HG03378 (cell line): Measurements from ENCODE around the gene ELF5.

Experiments
- ATAC-seq: cut with Tn5 transposase; IDR thresholded peaks from one replicate; pipeline ENCODE4 v1.9.1; 2021; ENCODE audit warnings: mild to moderate bottlenecking, moderate library complexity; ENCODE audit not compliant: unreplicated experiment

Gene ELF5

DNA sequence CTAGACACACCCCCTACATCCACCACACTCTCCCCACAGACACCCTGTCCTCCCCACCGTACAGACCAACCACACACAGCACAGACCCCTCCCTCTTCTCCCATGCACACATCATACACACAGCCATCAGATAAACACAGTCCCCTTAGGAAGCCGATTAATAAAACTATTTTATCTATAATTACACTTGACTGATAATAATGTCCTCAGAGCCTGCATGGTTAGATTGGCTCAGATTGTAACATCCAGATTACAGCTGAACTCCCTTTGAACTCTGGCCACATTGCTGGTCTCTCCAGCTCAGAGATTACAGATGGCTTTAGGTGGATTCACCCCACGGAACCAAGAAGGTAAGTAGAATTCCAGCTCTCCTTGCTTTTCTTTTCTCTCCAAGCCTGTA is 9.5 kb upstream of the ELF5 start:
- no peak for ATAC-seq

GRCh38 chr11:34522188-34522587 is 8.6 kb upstream of the ELF5 start:
- ATAC-seq = no peak

GRCh38 chr11:34521265-34521664 is 7.7 kb upstream of the ELF5 start:
- ATAC-seq = no peak

DNA sequence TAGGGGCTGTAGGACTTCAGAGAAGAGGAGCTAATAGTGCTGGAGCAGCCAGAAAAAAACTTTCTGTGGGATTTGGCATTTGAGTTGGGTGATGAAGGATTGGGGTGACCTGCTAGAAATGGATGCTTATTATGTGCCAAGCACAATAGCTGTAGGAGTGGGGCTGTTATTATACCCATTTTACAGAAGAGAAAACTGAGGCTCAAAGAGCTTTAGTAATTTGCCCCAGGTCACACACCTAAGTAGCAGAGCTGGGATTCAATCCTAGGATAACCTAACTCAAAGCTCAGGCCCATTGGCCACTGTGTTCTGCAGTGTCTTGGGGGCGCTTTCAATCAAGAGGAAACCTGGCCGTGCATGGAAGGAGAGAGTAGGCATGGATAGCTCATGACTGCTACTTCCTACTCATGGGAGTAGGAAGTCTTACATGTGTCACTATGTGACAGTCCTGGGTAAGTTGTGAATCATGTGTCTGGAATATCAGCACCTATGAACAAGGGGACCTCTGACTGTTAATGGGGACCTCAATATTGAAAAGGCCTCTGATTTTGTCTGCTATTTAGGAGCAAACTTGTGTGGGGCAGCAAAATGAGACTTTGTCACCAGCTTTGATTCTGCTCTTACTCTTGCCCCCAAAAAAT is 6.1 kb upstream of the ELF5 start:
- no peak for ATAC-seq

DNA sequence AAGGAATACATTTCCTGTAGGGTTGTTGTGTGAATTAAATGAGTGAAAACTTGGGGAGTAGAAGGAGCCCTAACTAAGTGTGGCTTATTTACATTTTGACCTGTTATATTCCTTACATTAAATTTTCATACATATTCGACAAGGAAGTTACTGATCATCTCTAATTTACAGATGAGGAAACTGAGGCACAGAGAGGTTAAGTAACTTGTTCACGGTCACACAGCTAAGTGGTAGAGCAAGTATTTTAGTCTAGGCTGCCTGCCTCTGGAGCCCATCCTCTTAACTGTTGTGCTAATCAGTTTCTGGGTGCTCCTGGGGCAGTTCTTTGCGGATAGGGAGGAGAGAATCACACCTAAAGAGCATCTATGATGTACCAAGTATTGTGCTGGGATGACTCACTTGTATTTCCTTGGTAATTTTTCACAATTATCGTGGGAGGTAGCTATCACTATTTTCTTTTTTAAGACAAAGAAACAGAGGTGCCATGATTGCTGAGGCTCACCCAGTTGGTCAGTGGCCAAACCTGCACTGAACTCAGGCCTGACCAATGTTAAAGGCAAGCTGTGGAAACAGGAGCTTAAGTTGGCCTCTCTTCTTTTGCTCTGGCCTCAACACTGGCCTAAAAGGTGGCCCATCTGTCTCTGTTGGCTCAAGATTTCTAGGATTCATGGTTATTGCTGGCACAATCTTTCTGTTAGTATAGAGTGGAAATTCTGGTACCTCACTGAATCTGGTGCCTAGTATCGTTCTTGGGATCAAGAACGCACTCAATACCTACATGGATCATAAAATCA is 2.9 kb upstream of the ELF5 start:
- ATAC-seq = no peak

- no peak for ATAC-seq
Observed at GRCh38 chr11:34514597-34514996, 1.0 kb upstream of the ELF5 start.

DNA sequence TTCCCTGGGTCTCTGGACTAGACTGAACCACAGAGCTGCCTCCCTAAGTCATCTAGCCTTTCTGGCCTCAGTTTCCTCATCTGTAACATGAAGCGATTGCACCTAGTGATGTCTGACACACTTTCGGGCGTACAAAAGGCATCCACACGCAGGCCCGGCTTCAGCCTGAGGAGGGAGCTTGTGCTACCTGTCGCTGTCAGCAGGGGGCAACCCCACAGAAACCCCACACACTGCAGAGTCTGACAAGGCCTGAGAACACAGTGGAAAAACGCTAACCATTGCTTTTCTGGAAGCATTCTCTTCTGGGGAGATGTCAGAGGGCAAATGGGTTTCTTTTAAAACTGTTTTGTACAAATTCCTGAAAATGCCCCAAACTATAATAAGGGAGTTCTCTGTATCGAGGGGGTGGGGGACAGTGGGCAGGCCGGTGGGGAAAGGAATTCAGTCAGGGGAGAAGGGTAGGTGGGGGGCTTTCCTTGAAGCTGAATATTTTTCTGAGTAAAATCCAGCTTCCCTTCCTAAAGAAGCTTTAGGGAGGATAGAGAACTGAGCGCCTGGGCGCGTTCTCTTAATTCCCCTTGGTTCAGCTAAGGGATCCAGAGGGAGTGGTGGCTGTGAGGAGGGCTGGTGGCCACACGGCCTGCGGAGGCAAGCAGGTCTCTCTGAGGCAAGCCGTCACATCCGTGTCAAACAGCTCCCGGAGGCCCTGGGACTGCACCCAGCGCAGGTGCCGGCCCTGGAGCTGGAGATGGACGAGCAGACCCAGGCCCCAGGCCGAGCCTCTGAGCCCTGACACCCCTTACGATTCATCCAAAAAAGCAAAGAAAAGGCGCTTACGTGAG is 533 bp downstream of the ELF5 start:
- ATAC-seq = peak; percentile 88

- no peak for ATAC-seq
Observed at GRCh38 chr11:34510673-34511072, 2.9 kb downstream of the ELF5 start.

GRCh38 chr11:34510218-34510617 is 3.4 kb downstream of the ELF5 start:
- ATAC-seq = no peak

- no peak for ATAC-seq
Observed at GRCh38 chr11:34509336-34509876, 4.2 kb downstream of the ELF5 start.

- ATAC-seq = no peak
Observed at GRCh38 chr11:34508524-34508923, 5.1 kb downstream of the ELF5 start.

GRCh38 chr11:34507610-34508009 is 6.0 kb downstream of the ELF5 start:
- no peak for ATAC-seq

DNA sequence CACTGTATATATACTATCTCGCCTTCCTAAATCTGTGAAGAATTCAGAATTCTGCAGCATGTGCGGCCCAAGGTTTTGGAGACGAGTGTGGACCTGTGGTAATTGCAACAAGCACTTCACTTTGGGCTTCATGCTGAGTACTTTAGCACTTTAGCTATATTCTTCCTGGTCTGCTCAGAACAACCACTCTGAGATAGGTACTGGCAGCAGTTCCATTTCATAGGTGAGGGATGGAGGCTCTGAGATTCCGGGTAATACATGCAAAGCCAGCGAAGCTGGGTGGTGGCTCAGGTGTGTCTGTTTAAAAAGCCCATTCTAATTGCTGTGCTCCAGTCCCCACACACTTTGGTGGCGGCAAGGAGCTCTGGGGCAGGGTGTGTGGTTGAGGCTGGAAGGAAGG is 6.4 kb downstream of the ELF5 start:
- ATAC-seq = no peak

DNA sequence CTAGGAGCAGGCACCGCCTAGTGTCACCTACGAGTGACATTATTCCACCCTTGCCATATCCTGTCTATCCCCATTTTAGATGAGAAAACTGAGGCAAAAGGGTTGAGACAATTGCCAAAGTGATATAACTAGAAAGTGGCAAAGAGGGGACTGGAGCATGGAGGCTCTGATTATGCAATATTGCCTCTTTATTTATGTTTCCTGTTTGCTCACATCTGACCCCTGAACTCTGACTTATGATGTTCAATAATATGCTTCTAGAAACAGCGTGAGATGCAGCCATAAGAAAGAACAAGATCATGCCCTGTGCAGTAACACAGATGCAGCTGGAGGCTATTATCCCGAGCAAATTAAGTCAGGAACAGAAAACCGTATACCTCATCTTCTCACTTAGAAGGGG is 7.7 kb downstream of the ELF5 start:
- ATAC-seq = no peak

DNA sequence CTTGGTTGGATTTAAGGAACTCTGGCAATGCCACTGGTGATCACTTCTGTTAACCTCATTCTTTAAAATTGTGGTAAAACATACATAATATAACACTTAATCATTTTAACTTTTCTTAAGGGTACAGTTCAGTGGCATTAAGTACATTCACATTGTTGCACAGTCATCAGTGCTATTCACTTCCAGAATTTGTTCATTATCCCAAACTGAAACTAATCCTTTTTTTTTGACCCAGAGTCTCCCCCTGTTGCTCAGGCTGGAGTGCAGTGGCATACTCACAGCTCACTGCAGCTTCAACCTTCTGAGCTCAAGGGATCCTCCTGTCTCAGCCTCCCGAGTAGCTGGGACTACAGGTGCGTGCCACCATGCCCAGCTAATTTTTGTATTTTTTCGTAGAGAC is 10.6 kb downstream of the ELF5 start:
- ATAC-seq = no peak

GRCh38 chr11:34501949-34502348 is 11.6 kb downstream of the ELF5 start:
- ATAC-seq = no peak

- no peak for ATAC-seq
Observed at GRCh38 chr11:34501500-34501899, 12.1 kb downstream of the ELF5 start.

DNA sequence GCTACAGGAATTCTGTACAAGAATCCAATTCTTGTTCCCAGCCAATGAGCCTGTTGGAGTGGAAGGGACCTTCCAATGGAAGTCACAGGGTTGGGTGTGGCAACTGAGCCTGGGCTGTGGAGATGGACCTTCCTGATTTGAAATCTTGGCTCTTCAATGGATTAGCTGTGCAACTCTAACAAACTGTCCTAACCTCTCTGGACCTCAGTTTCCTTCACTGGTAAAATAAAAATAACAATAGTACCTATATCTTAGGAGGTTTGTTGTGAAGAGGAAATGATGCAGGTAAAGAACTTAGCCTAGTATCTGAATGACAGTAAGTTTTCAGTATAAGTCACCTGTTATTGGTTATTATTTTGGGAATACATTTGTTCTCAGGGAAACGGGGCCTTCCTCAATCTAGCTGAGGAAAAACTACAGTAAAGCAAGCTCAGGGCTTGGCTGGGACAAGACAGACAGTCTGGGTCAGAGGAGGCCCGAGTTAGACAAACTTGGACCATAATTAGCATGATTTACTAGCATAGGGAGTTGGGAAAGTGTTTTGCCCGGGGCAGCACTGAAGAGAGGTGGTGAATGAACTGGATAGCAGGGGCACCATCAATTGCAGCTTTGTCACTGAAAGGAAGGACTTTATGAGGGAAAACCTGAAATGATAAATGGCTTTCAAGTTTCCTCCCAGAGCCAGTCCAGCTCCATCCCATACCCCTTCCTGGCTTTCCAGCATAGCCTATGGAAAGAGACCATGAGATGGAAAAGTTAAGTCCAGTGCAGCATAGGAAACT is 13.7 kb downstream of the ELF5 start:
- no peak for ATAC-seq

GRCh38 chr11:34495724-34496377 is 17.7 kb downstream of the ELF5 start:
- no peak for ATAC-seq

DNA sequence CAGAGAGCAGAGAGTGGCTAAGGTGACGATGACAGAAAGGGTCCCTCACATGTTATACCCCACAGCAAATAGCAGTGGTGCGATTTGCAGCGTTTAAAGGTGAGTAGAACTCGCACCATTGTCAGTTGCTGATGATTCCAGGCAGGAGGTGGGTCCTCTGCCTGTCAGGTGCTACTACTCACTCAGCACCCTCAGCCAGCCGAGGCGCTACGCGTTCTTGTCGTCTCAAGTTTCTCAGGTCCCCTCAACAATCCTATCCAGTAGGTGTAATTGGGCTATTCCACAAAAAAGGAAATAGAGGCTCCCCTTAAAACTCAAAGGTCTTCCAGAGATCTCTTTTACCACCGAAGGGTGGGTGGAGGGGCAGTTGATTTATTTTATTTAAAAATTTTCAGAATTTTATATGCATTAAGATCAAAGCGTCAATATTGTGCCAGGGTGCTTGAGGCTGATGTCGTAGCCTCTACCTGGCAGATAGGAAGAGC is 18.3 kb downstream of the ELF5 start:
- ATAC-seq = no peak
